ENCODE measurements around the gene CDC42EP1.

CDC42EP1 gene

GRCh38 chr22:37611207-37611606, 50.9 kb downstream of the CDC42EP1 start:
- DNase-seq (ENCODE audit: low read depth) = no peak

- DNase-seq (ENCODE audit: low read depth) = no peak
These were observed 56.2 kb downstream of the CDC42EP1 start for GRCh38 chr22:37616201-37617083.

- DNase-seq (ENCODE audit: low read depth) = no peak
These were observed 57.2 kb downstream of the CDC42EP1 start for GRCh38 chr22:37617431-37617830.

- no peak for DNase-seq (ENCODE audit: low read depth)
These were observed 57.9 kb downstream of the CDC42EP1 start for GRCh38 chr22:37618072-37618656.

GRCh38 chr22:37618674-37619073, 58.4 kb downstream of the CDC42EP1 start:
- DNase-seq (ENCODE audit: low read depth) = no peak

Measured in EH (cell line).